GM19324 (cell line): ENCODE results near the gene RHBDF1.

Source experiments
- ATAC-seq: cut with Tn5 transposase; IDR thresholded peaks from one replicate; pipeline ENCODE4 v1.9.1; 2021; ENCODE audit warnings: mild to moderate bottlenecking, moderate library complexity; ENCODE audit not compliant: unreplicated experiment, low FRiP score

Gene RHBDF1

DNA sequence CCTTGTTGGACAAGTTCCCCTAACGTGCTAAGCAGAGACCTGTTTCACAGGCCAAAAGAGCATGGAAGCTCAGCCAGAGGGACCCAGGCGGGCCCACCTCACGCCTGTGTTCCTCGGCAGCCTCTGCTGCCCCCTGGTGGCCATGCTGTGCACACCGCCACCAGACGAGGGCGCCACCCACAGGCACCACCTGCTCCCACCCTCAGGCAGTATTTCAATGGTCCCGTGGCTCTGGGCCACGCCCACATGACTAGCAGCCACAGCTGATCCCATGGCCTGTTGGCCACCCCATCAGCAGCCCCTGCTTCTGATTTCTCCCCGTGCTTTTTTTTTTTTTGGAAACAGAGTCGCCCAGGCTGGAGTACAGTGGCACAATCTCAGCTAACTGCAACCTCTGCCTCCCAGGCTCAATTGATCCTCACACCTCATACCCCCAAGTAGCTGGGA is 24.5 kb upstream of the RHBDF1 start:
- peak; percentile 50 for ATAC-seq

DNA sequence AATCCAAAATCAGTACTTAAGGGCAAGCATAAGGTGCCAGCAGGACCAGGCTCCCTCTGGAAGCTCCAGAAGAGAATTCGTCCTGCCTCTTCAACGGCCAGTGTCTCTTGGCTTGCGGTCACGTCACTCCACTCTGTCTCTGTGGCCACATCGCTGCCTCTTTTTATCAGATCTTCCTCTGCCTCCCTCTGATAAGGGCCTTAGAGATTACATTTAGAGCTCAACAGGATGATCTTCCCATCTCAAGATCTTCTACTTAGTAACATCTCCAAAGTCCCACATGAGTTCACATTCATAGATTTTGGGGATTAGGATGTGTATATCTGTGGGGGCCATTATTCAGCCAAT is 22.5 kb upstream of the RHBDF1 start:
- no peak for ATAC-seq

GRCh38 chr16:92431-93339 is 20.3 kb upstream of the RHBDF1 start:
- no peak for ATAC-seq

DNA sequence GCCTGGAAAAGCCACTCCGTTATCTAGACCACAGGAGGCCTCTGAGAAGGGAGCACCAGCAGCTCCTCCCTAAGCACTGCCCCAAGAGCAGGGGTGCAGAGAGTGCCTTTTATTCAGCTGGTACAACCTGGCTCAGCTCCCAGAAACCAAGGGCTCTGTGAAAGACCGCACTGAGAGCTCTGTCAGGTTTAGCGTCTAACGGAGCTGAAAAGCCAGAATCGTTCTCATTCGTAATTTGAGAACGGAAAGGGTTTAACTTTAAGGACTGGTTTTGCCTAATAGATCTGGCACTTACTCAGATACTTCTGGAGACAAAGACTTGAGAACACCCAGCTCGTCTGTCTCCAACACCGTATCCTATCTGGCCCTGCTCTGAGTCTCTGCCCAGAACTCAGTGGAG is 19.1 kb upstream of the RHBDF1 start:
- no peak for ATAC-seq

DNA sequence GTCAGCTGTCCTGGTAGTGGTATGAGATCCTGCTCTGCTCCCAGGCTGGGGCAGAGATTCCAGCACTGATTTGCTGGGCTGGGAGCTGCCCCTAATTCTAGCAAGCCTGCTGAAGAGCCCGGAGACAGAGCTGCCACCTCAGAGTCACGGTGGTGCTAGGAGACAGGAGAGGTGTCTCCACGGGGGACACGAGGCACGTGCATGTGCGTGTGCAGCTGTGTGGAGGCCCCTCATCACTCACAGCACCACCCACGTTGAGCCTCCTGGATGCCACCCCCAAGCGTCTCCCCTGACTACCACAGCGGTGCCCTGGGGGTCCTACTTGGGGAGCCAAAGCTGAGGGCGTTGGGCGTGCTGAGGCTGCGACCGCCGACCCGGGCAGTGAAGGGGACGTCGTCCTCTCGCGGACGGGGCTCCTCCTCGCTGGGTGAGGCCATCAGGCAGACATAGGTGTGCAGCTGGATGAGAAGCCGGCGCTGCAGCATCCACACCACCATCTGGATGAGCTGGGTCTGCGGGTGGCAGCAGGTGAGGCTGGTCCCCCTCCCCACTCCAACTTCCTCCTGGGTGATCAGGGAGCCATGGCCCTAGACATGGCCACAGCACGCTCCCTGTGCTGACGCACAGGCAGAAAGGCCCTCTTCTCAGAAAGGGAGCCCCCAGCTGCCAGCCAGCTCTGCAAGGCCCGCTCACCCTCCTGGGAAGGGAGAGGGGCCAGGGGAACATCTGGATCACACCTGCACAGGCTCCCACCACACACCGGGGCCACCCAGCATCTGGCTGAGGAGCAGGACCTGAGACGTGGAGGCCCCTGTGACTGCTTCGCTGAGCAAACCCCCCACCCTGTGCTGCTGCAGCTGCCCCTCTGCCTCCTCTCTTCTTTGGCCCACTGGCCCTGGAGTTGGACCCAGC is 17.2 kb upstream of the RHBDF1 start:
- ATAC-seq: no peak

DNA sequence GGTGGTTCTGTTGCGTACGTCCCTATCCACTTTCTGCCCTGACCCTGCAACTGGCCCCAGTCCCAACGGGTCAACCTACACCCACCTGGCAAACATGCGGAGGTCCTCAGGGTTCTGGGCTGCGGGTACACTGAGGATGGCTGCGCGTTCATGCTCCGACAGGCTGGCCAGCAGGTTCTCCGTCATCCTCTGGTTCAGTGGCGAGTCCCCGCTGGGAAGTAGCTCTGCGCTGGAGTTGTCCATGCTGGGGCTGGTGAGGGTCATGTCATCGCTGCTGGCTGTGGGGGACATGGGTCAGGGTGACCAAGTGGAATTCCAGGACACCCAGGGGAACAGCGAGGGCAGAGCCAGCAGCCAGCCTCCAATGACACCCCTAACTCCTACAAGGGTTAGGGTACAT is 16.2 kb upstream of the RHBDF1 start:
- ATAC-seq: no peak

DNA sequence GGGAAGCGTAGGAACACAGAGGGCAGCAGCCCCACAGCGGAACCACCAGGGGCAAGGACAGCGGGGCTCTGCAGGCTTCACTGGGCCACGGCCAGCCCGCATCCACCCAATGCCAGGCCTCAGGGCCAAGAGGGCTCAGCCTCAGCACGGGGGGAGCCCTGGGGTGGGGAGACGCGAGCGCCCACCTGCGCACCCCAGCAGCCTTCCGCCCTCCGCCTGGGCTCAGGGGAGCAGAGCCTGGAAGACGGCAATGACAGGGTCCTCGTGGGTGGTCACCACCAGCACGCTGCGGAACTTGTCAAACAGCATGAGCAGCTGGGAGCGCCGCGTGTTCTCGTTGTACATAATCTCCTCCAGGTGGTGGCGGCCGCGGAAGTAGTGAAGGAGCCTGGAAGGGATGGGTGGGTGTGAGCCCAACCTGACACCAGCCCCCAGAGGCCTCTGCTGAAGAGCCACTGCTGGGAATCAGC is 14.1 kb upstream of the RHBDF1 start:
- no peak for ATAC-seq

- ATAC-seq: no peak
Observed at GRCh38 chr16:85865-86264, 13.4 kb upstream of the RHBDF1 start.

DNA sequence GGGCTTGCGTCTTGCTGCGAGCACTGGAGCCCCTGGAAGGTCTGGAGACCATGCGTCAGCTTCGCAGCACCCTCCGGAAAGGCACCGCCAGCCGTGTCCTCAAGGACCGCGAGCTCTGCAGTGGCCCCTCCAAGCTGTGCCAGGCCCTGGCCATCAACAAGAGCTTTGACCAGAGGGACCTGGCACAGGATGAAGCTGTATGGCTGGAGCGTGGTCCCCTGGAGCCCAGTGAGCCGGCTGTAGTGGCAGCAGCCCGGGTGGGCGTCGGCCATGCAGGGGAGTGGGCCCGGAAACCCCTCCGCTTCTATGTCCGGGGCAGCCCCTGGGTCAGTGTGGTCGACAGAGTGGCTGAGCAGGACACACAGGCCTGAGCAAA is 13.0 kb upstream of the RHBDF1 start:
- no peak for ATAC-seq

GRCh38 chr16:84718-85406 is 12.4 kb upstream of the RHBDF1 start:
- no peak for ATAC-seq

- no peak for ATAC-seq
Observed at GRCh38 chr16:83781-84615, 11.6 kb upstream of the RHBDF1 start.

DNA sequence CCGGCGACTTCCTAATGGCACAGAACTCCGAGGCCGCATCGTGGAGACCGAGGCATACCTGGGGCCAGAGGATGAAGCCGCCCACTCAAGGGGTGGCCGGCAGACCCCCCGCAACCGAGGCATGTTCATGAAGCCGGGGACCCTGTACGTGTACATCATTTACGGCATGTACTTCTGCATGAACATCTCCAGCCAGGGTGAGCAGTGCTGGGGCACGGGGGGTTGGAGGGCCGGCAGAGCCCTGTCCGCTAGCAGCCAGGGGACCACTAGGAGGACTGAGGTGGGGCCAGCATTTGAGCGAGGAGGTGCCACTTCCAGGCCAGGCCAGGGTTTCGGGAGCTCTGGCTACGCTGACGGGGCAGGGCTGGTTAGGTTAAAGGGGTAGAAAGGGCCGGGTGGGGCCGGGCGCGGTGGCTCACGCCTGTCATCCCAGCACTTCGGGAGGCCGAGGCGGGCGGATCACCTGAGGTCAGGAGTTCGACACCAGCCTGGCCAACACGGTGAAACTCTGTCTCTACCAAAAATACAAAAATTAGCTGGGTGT is 10.7 kb upstream of the RHBDF1 start:
- no peak for ATAC-seq

GRCh38 chr16:79151-80054 is 7.0 kb upstream of the RHBDF1 start:
- no peak for ATAC-seq

GRCh38 chr16:78444-79150 is 6.2 kb upstream of the RHBDF1 start:
- no peak for ATAC-seq

DNA sequence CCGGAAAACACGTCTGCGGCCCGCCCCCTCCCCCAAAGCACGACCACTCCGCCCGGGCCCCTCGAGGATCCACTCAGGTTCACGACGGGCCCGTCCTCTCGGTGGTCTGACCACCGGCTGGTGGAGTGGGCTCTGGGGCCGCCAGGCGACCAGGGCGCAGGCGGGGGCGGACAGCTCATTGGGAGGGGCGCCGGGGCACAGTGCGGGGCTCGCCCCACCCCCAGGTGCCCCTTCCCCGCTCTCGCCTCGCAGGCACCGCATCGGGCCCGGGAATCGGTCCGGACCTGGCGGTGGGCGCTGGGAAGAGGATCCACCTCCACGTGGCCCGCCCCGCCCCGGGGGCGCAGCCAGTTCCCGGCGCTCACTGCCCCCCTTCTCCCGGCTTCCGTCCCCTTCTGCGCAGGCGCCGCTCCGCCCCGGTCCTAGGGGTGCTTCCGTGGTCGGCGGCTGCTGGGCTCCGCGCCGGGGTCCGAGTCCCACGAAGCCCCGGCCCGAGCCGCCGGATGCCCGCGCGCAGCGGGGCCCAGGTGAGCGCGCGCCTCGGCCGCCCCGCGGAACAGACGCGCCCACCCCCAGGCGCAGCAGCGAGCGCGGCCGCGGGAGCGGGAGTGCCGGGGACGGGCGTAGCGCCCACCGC is 5.5 kb upstream of the RHBDF1 start, which contains the start of gene MPG:
Gene MPG, plus strand, starts transcription at position 419 of the 637 bp plus-strand sequence. Its CDS starts 85 bp downstream, at position 504.
- ATAC-seq: peak; percentile 73

DNA sequence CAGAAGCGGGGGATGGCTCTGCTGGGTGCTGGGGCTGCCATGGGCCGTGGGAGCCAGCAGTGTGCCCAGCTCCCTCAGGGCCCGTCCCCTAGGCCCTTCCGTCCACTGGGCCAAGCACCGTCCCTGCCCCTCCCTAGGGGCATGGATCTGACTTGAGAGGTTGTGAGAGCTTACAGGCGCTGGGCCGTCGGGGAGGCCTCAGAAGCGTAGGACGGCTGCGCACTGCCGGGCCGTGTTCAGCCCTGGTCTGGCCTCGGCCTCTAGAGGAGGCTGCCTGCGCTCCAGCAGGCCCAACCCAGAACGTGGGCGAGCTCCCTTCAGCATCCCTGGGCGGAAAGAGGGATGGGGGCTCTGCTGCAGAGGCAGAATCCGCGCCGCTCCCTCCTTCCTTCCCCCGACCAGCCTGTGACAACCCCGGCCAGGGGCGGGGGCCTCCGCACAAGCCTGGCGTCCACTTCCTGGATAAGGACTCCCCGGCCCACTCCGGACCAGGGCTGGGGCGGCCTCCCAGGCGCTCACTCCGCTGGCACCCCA is 4.9 kb upstream of the RHBDF1 start:
- ATAC-seq: peak; percentile 33
